GM12878 (cell line): ENCODE data around the gene LRRN2. TPM values are rescaled to one million over a fixed set of nuclear protein-coding genes. Genes with fewer than 3 reads are reported as not detected.

Experiments
- ATAC-seq: fragments of 200-7000 bp; cut with Tn5 transposase; 3 replicates; pipeline ENCODE4 v1.9.1; 2020; ENCODE audit warnings: mild to moderate bottlenecking, moderate library complexity
- BruUV-seq: library from RNA; stranded (reverse); fragments of 400-500 nt; replicated peaks from 2 replicates; lab custom pipeline; 2021; lab: Mats Ljungman, UMichigan
- CTCF ChIA-PET: fragments of 300-600 bp; sonication (Branson Sonifier 250); formaldehyde crosslinking; extraction: SDS; loops from one replicate; lab custom pipeline; 2021; ENCODE audit warnings: inconsistent platforms; lab: Yijun Ruan, JAX
- POLR2A ChIA-PET: fragments of 350-600 bp; formaldehyde crosslinking; extraction: SDS; loops from one replicate; lab custom pipeline; 2021; ENCODE audit warnings: inconsistent platforms; lab: Charles Lee
- RAD21 ChIA-PET: fragments of 300-600 bp; sonication (Branson Sonifier 250); formaldehyde crosslinking; loops from one replicate; lab custom pipeline; 2023; ENCODE audit warnings: antibody characterized with exemption; ENCODE audit not compliant: unreplicated experiment; lab: Charles Lee
- SMC1A ChIA-PET: fragments of 300-600 bp; sonication (Branson Sonifier 250); formaldehyde crosslinking; loops from one replicate; lab custom pipeline; 2023; ENCODE audit not compliant: unreplicated experiment, uncharacterized antibody; lab: Charles Lee
- DNase-seq: peaks from one replicate; pipeline ENCODE4 v3.0.0-alpha.2; 2011; ENCODE audit warnings: low read depth, low spot score
- FAIRE-seq: peaks from 3 replicates; lab custom pipeline; 2011; peaks lifted over from hg19 to GRCh38; lab: Jason Lieb, UNC
- H2AFZ ChIP-seq: 2 replicates; pipeline ENCODE4 v1.6.0; 2011; ENCODE audit warnings: low read depth, low read length, control low read depth; ENCODE audit not compliant: control insufficient read depth
- H3K27ac ChIP-seq: 2 replicates; pipeline ENCODE4 v1.5.1; 2011; ENCODE audit warnings: control low read depth; ENCODE audit not compliant: control insufficient read depth, insufficient read depth
- H3K27me3 ChIP-seq, 2 experiments: replicated peaks in 1 of 2; 2 replicates each; pipeline versions ENCODE4 v1.6.0 to v1.6.1; 2011; ENCODE audit warnings: low read length in 1 of 2; ENCODE audit not compliant: control insufficient read depth in 2 of 2, insufficient read depth in 2 of 2
- H3K36me3 ChIP-seq, 2 experiments: 2 replicates each; pipeline ENCODE4 v1.5.1; 2011; ENCODE audit warnings: low read length in 1 of 2; ENCODE audit not compliant: control insufficient read depth in 2 of 2, insufficient read depth in 2 of 2
- H3K4me1 ChIP-seq: 2 replicates; pipeline ENCODE4 v1.6.1; 2011; ENCODE audit warnings: mild to moderate bottlenecking, low read length, moderate library complexity, mixed read lengths; ENCODE audit not compliant: control insufficient read depth, insufficient read depth
- H3K4me2 ChIP-seq: 2 replicates; pipeline ENCODE4 v1.6.0; 2011; ENCODE audit warnings: control low read depth; ENCODE audit not compliant: control insufficient read depth, insufficient read depth
- H3K4me3 ChIP-seq: fragments of 200-600 bp; sonication (generic); 2 replicates; pipeline ENCODE4 v1.5.1; 2016
- H3K79me2 ChIP-seq: 2 replicates; pipeline ENCODE4 v1.6.0; 2011; ENCODE audit warnings: low read length; ENCODE audit not compliant: control insufficient read depth, insufficient read depth
- H3K9ac ChIP-seq: 2 replicates; pipeline ENCODE4 v1.8.0; 2011; ENCODE audit warnings: low read length, control low read depth, mixed read lengths; ENCODE audit not compliant: control insufficient read depth, insufficient read depth
- H3K9me3 ChIP-seq: replicated peaks from 3 replicates; pipeline ENCODE4 v1.5.1; 2011; ENCODE audit warnings: mild to moderate bottlenecking, low read length; ENCODE audit not compliant: control insufficient read depth, insufficient read depth
- H4K20me1 ChIP-seq: 2 replicates; pipeline ENCODE4 v1.6.0; 2011; ENCODE audit not compliant: control insufficient read depth, insufficient read depth
- CBX3 ChIP-seq: fragments of 200-600 bp; sonication (generic); IDR thresholded peaks from 2 replicates; pipeline ENCODE4 v1.6.1; 2016; ENCODE audit warnings: low read depth, borderline replicate concordance
- POLR2A ChIP-seq: IDR thresholded peaks from 2 replicates; pipeline ENCODE4 v1.6.1; 2011; ENCODE audit warnings: low read depth, mild to moderate bottlenecking, low read length
- POU2F2 ChIP-seq: IDR thresholded peaks from 3 replicates; pipeline ENCODE4 v1.6.1; 2011; ENCODE audit warnings: low read depth, mild to moderate bottlenecking, low read length, borderline replicate concordance
- RELA ChIP-seq: fragments of 450-650 bp; IDR thresholded peaks from 2 replicates; pipeline ENCODE4 v1.8.0; 2014; ENCODE audit warnings: borderline replicate concordance; ENCODE audit not compliant: partially characterized antibody
- RUNX3 ChIP-seq: IDR thresholded peaks from 2 replicates; pipeline ENCODE4 v1.6.1; 2012; ENCODE audit warnings: low read length, inconsistent platforms
- STAT1 ChIP-seq: fragments of 450-650 bp; conservative IDR thresholded peaks from 2 replicates; pipeline ENCODE4 v1.6.1; 2014; ENCODE audit warnings: antibody characterized with exemption, mild to moderate bottlenecking
- WGBS: methylation state at CpG from one replicate; pipeline ENCODE4 v1.1.6; 2016; ENCODE audit warnings: low lambda C conversion rate; ENCODE audit not compliant: insufficient replicate concordance, insufficient coverage; ENCODE audit errors: missing lambda C conversion rate; 5-methylcytosine and 5-hydroxymethylcytosine counted together
- in situ Hi-C: fragments of 300-500 bp; cut with MboI; formaldehyde crosslinking; loops from 9 replicates; pipeline ENCODE4 v1.14.3; 2018; ENCODE audit warnings: mixed read lengths
- intact Hi-C: fragments of 100-400 bp; cut with micrococcal nuclease; formaldehyde crosslinking; loops from one replicate; pipeline ENCODE4 v1.14.2; 2022; ENCODE audit not compliant: unreplicated experiment
- polyA plus RNA-seq, 11 experiments: library from polyadenylated mRNA; depleted of rRNA in 4 of 11; unstranded in 6 of 11; stranded (reverse) in 5 of 11; fragments of >200 nt; fragmentation: Nextera tagmentation in 4 of 11; fragmentation: Illumina TruSeq in 1 of 11; extraction: Ambion mirVana in 4 of 11; extraction: Trizol in 1 of 11; gene quantifications; 1 replicate in 1 of 11; 2 replicates in 10 of 11; pipeline versions ENCODE4 v1.2.1 to v1.2.3, GENCODE V29; 2011 to 2016; ENCODE audit warnings: inconsistent platforms in 2 of 11, missing spikeins in 2 of 11, low read depth in 1 of 11
- total RNA-seq, 4 experiments: library from RNA; depleted of rRNA in 3 of 4; stranded (reverse); fragments of >200 nt in 3 of 4; fragmentation: Illumina TruSeq in 1 of 4; extraction: Trizol in 1 of 4; gene quantifications; 2 replicates each; pipeline versions ENCODE4 v1.2.1 to v1.2.3, GENCODE V29; 2013 to 2021
- TF ChIP-seq, protein P1 (sequence below): fragments of 450-650 bp; IDR thresholded peaks from 2 replicates; pipeline ENCODE4 v1.6.1; 2018; ENCODE audit warnings: mild to moderate bottlenecking, low read depth, moderate library complexity; ENCODE audit not compliant: partially characterized antibody
- TF ChIP-seq, protein P2 (sequence below): fragments of 450-650 bp; IDR thresholded peaks from 2 replicates; pipeline ENCODE4 v1.6.1; 2017; ENCODE audit warnings: mild to moderate bottlenecking, low read depth, inconsistent platforms; ENCODE audit not compliant: poor library complexity, severe bottlenecking
- TF ChIP-seq, protein P3 (sequence below): IDR thresholded peaks from 2 replicates; pipeline ENCODE4 v1.6.1; 2012; ENCODE audit warnings: mild to moderate bottlenecking, low read depth, low read length
- TF ChIP-seq, protein P4 (sequence below): fragments of 150-350 bp; IDR thresholded peaks from 2 replicates; pipeline ENCODE4 v1.6.1; 2016; ENCODE audit warnings: low read depth, low read length

Gene LRRN2
- total and polyA plus RNA-seq, 10 of the 15 experiments (the other 5 are each of a cell fraction or from before 2014, with no cell fraction given) = not detected

DNA sequence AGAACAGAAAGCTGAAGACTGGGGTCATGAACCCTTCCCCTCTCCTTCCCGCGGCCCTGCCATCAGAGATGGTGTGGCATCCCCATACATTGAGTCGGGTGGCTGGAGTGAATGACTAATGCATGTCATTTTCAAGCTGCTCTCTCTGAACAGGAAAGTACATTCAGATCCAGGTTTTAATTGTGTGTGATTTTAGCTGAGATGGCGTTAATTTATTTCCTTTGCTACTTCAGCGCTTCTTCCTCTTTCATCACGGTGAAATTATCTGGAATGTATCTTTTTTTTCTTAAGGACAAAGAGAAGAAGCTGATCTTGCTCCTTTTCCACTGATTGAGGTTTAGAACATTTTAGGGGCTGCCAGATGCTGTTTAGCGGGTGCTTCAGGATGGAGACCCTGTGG is 8.6 kb upstream of the LRRN2 start (continued):
- TF ChIP-seq, protein P1, sequence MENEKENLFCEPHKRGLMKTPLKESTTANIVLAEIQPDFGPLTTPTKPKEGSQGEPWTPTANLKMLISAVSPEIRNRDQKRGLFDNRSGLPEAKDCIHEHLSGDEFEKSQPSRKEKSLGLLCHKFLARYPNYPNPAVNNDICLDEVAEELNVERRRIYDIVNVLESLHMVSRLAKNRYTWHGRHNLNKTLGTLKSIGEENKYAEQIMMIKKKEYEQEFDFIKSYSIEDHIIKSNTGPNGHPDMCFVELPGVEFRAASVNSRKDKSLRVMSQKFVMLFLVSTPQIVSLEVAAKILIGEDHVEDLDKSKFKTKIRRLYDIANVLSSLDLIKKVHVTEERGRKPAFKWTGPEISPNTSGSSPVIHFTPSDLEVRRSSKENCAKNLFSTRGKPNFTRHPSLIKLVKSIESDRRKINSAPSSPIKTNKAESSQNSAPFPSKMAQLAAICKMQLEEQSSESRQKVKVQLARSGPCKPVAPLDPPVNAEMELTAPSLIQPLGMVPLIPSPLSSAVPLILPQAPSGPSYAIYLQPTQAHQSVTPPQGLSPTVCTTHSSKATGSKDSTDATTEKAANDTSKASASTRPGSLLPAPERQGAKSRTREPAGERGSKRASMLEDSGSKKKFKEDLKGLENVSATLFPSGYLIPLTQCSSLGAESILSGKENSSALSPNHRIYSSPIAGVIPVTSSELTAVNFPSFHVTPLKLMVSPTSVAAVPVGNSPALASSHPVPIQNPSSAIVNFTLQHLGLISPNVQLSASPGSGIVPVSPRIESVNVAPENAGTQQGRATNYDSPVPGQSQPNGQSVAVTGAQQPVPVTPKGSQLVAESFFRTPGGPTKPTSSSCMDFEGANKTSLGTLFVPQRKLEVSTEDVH = no peak
- TF ChIP-seq RUNX3 = no peak
- TF ChIP-seq, all 136 proteins: peak for 0

DNA sequence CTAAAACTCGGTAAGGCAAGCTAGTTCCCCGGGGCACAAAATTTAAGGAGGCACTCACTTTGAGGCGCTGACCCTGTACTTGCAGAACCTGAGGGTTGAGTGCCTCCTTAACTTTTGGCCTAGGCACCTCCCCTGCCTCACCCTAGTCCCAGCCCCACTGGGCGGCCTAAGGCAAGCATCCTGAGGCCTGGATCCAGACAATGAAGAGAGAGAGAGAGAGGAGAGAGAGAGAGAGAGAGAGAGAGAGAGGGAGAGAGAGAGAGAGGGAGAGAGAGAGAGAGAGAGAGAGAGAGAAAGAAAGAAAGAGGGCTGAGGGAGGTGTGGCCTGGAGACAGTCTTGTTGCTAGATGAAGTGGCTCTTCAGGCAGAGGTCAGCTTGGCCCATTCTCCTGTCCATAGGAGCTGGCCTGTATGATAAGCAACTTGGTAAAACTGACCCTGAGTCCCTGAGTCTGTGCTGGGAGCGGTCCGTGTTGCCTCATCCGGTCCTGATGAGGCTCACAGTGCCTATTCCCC is 7.4 kb upstream of the LRRN2 start:
- intact Hi-C loops = no loop called here
- ATAC-seq = no peak
- FAIRE-seq = no peak
- ChIA-PET RAD21 (interaction anchor here (0.7 to 1.5 kb wide), 2 partner anchors 31 to 114 kb away, joined by 3 to 4 read pairs; no protein-coding TSS in a partner anchor), POLR2A (no interaction called here), SMC1A (interaction anchor here (1.0 kb wide), 1 partner anchor 70 kb away, joined by 3 read pairs; no protein-coding TSS in a partner anchor), CTCF (interaction anchor here (1.8 to 2.1 kb wide), 2 partner anchors 71 to 114 kb away, joined by 9 to 10 read pairs; no protein-coding TSS in a partner anchor)
- no peaks in the 10 kb centered on the region for H3K79me2 ChIP-seq
- H3K4me2 ChIP-seq = no peak overlapping the region
- no peaks in the 10 kb centered on the region for H3K9me3 ChIP-seq
- no peak overlapping the region for H3K9ac ChIP-seq
- H3K4me1 ChIP-seq = peaks cover 11% of the 10 kb centered on the region
- no peak overlapping the region for H3K4me3 ChIP-seq
- no peaks in the 10 kb centered on the region for H4K20me1 ChIP-seq
- in situ Hi-C loops = no loop called here
- no peak overlapping the region for H2AFZ ChIP-seq
- no peak for DNase-seq
- peaks cover 0 to 1% of the 10 kb centered on the region in 2 experiments; a peak in 1 of 4 replicates for H3K27me3 ChIP-seq
- H3K36me3 ChIP-seq = no peaks in the 10 kb centered on the region
- BruUV-seq = no TSS peak
- H3K27ac ChIP-seq = no peak overlapping the region
- WGBS = 56% methylated on average over 7 of the region's 7 CpGs
- TF ChIP-seq, protein P2, sequence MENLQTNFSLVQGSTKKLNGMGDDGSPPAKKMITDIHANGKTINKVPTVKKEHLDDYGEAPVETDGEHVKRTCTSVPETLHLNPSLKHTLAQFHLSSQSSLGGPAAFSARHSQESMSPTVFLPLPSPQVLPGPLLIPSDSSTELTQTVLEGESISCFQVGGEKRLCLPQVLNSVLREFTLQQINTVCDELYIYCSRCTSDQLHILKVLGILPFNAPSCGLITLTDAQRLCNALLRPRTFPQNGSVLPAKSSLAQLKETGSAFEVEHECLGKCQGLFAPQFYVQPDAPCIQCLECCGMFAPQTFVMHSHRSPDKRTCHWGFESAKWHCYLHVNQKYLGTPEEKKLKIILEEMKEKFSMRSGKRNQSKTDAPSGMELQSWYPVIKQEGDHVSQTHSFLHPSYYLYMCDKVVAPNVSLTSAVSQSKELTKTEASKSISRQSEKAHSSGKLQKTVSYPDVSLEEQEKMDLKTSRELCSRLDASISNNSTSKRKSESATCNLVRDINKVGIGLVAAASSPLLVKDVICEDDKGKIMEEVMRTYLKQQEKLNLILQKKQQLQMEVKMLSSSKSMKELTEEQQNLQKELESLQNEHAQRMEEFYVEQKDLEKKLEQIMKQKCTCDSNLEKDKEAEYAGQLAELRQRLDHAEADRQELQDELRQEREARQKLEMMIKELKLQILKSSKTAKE = no peak
- TF ChIP-seq, protein P3, sequence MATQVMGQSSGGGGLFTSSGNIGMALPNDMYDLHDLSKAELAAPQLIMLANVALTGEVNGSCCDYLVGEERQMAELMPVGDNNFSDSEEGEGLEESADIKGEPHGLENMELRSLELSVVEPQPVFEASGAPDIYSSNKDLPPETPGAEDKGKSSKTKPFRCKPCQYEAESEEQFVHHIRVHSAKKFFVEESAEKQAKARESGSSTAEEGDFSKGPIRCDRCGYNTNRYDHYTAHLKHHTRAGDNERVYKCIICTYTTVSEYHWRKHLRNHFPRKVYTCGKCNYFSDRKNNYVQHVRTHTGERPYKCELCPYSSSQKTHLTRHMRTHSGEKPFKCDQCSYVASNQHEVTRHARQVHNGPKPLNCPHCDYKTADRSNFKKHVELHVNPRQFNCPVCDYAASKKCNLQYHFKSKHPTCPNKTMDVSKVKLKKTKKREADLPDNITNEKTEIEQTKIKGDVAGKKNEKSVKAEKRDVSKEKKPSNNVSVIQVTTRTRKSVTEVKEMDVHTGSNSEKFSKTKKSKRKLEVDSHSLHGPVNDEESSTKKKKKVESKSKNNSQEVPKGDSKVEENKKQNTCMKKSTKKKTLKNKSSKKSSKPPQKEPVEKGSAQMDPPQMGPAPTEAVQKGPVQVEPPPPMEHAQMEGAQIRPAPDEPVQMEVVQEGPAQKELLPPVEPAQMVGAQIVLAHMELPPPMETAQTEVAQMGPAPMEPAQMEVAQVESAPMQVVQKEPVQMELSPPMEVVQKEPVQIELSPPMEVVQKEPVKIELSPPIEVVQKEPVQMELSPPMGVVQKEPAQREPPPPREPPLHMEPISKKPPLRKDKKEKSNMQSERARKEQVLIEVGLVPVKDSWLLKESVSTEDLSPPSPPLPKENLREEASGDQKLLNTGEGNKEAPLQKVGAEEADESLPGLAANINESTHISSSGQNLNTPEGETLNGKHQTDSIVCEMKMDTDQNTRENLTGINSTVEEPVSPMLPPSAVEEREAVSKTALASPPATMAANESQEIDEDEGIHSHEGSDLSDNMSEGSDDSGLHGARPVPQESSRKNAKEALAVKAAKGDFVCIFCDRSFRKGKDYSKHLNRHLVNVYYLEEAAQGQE = no peak
- no peak for TF ChIP-seq STAT1
- no peak for TF ChIP-seq POLR2A
- no peak for TF ChIP-seq RELA
- TF ChIP-seq, protein P4, sequence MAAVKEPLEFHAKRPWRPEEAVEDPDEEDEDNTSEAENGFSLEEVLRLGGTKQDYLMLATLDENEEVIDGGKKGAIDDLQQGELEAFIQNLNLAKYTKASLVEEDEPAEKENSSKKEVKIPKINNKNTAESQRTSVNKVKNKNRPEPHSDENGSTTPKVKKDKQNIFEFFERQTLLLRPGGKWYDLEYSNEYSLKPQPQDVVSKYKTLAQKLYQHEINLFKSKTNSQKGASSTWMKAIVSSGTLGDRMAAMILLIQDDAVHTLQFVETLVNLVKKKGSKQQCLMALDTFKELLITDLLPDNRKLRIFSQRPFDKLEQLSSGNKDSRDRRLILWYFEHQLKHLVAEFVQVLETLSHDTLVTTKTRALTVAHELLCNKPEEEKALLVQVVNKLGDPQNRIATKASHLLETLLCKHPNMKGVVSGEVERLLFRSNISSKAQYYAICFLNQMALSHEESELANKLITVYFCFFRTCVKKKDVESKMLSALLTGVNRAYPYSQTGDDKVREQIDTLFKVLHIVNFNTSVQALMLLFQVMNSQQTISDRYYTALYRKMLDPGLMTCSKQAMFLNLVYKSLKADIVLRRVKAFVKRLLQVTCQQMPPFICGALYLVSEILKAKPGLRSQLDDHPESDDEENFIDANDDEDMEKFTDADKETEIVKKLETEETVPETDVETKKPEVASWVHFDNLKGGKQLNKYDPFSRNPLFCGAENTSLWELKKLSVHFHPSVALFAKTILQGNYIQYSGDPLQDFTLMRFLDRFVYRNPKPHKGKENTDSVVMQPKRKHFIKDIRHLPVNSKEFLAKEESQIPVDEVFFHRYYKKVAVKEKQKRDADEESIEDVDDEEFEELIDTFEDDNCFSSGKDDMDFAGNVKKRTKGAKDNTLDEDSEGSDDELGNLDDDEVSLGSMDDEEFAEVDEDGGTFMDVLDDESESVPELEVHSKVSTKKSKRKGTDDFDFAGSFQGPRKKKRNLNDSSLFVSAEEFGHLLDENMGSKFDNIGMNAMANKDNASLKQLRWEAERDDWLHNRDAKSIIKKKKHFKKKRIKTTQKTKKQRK = no peak
- TF ChIP-seq POU2F2 = no peak
- TF ChIP-seq CBX3 = no peak
